Left ventricle myocardium inferior (tissue), 1 donor: ENCODE data around the gene BTF3L4. TPM values are rescaled to one million over a fixed set of nuclear protein-coding genes. Genes with fewer than 3 reads are reported as not detected.
"Not testable (repeated sequence)": the region's sequence is repeated elsewhere in the genome, so short reads cannot be mapped to it uniquely, and the experiment has no call there.

Experiments
- DNase-seq: peaks from one replicate; pipeline ENCODE4 v3.0.0-alpha.2; 2020
- H3K27ac ChIP-seq: fragments of 200-600 bp; replicated peaks from 2 replicates; pipeline ENCODE4 v1.8.0; 2021
- H3K27me3 ChIP-seq: fragments of 200-600 bp; 2 replicates; pipeline ENCODE4 v1.8.0; 2021; ENCODE audit warnings: low read depth
- H3K36me3 ChIP-seq: fragments of 200-600 bp; 2 replicates; pipeline ENCODE4 v1.8.0; 2021
- H3K4me1 ChIP-seq: fragments of 200-600 bp; 2 replicates; pipeline ENCODE4 v1.8.0; 2021
- H3K4me3 ChIP-seq: fragments of 200-600 bp; 2 replicates; pipeline ENCODE4 v1.8.0; 2021; ENCODE audit warnings: mild to moderate bottlenecking, moderate library complexity
- H3K9me3 ChIP-seq: fragments of 200-600 bp; replicated peaks from 2 replicates; pipeline ENCODE4 v1.8.0; 2021
- intact Hi-C: fragments of 100-400 bp; cut with micrococcal nuclease; formaldehyde crosslinking; loops from one replicate; pipeline ENCODE4 v1.11.0; 2022
- total RNA-seq: library from RNA; stranded (reverse); fragmentation: NEBNext Ultra II Directional; extraction: Animal tissue kit (Norgen Biotek cat#: 25700); gene quantifications from one replicate; pipeline ENCODE4 v1.2.1, GENCODE V29; 2021
- TF ChIP-seq, protein P1 (sequence below): fragments of 200-600 bp; IDR thresholded peaks from 2 replicates; pipeline ENCODE4 v1.8.0; 2021; ENCODE audit warnings: antibody characterized with exemption, mild to moderate bottlenecking, borderline replicate concordance
- donor health status: DM: no; HTN: yes; CAD: no; lungs with severe emphysema.

Gene BTF3L4
- total RNA-seq, 1 donor from 2014 or later: 25.9 TPM

DNA sequence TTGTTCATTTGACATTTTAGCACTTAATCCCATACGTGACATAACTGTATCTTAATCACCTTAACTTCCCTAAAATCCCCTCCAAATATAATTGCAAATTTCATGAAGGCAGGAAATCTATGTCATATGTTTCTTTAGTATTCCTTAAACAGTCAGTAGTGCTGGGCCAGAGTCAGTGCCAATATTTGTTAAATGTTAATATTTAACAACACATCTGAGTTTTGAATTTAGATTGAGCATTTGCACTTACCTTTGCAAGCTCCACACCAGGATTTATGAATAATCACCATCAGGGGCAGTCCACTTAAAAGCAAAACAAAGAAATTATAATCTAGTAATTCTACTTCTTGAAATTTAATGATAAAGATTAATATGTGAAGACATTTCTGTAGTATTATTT is 27.8 kb upstream of the BTF3L4 start:
- DNase-seq: no peak
- Histone ChIP-seq H3K9me3 (no peaks in the 10 kb centered on the region), H3K27me3 (no peaks in the 10 kb centered on the region), H3K4me1 (peaks cover 21% of the 10 kb centered on the region), H3K27ac (no peak overlapping the region), H3K36me3 (peaks cover 33% of the 10 kb centered on the region), H3K4me3 (no peak overlapping the region)
- TF ChIP-seq, protein P1, sequence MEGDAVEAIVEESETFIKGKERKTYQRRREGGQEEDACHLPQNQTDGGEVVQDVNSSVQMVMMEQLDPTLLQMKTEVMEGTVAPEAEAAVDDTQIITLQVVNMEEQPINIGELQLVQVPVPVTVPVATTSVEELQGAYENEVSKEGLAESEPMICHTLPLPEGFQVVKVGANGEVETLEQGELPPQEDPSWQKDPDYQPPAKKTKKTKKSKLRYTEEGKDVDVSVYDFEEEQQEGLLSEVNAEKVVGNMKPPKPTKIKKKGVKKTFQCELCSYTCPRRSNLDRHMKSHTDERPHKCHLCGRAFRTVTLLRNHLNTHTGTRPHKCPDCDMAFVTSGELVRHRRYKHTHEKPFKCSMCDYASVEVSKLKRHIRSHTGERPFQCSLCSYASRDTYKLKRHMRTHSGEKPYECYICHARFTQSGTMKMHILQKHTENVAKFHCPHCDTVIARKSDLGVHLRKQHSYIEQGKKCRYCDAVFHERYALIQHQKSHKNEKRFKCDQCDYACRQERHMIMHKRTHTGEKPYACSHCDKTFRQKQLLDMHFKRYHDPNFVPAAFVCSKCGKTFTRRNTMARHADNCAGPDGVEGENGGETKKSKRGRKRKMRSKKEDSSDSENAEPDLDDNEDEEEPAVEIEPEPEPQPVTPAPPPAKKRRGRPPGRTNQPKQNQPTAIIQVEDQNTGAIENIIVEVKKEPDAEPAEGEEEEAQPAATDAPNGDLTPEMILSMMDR: no peak
- intact Hi-C loops: no loop called here

DNA sequence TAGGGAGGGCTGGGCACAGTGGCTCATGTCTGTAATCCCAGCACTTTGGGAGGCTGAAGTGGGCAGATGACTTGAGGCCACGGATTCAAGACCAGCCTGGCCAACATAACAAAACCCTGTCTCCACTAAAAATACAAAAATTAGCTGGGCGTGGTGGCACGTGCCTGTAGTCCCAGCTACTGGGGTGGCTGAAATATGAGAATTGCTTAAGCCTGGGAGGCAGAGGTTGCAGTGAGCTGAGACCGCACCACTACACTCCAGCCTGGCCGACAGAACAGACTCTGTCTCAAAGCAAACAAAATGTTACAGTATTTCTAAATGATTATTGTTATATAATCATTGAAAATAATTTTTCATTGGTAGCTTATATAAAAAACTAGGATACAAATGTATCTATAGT is 27.3 kb upstream of the BTF3L4 start:
- intact Hi-C loops: not testable (repeated sequence)

DNA sequence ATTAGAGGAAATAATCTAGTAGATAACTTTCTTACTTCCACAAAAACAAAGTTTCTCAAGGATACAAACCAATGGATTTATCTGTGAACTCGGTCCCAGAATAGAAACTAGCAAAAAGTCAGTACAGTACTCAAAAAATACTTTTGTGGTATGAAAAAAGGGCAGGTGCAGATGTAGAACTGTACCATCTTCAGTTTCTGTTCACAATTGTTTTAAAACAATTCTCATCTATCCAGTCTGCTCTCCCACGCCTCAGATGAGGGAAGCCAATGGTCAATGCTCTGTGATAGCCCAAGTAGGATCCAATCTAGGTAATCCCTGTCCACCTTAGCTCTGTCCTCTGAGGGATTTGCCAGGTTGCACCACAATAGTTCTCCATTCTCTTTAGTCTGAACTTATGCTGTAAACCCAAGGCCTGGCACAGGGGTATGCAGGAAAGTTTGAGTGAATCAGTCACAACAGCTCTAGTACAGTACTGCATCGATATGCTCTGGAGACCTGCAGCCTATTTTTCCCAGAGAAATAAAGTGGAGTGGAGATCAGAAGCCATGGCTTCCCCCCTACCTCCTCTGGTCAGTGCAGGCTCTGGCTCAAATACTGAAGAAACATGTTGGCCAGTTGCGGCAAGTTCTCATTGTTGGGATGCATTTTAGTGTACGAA is 23.8 kb upstream of the BTF3L4 start:
- Histone ChIP-seq H3K4me1 (peaks cover 29% of the 10 kb centered on the region), H3K27me3 (no peaks in the 10 kb centered on the region), H3K9me3 (no peaks in the 10 kb centered on the region), H3K36me3 (peaks cover 10% of the 10 kb centered on the region), H3K4me3 (peak overlapping the region; percentile 96), H3K27ac (peak overlapping the region; percentile 92)
- DNase-seq: no peak
- intact Hi-C loops: no loop called here
- TF ChIP-seq, protein P1: no peak

More for the DNA sequence above, 27.3 kb upstream of the BTF3L4 start:
- H3K4me1 ChIP-seq: peaks cover 27% of the 10 kb centered on the region
- peaks cover 27% of the 10 kb centered on the region for H3K36me3 ChIP-seq
- H3K4me3 ChIP-seq, H3K9me3 ChIP-seq, H3K27me3 ChIP-seq, H3K27ac ChIP-seq, DNase-seq: not testable (repeated sequence)

DNA sequence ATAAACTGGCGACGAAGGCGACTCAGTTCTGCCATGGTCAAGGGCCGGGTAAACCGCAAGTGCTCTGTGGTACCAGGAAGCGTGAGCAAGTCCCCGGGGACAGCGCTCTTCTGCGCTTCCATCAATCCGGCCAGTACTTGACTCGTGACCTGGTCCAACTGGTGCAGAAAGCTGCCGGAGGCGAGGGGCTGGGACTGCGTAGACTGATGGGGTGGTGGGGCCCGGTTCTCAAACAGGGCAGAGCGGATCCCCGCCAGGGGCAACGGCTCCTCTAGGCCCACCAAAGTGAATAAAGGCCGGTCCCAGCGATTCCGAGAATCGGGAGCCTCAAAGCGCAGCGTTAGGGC is 23.3 kb upstream of the BTF3L4 start:
- intact Hi-C loops: no loop called here
- TF ChIP-seq, protein P1: no peak
- Histone ChIP-seq H3K9me3 (no peaks in the 10 kb centered on the region), H3K27ac (peak overlapping the region; percentile 92), H3K4me1 (peaks cover 29% of the 10 kb centered on the region), H3K27me3 (no peaks in the 10 kb centered on the region), H3K4me3 (peak overlapping the region; percentile 96), H3K36me3 (peaks cover 13% of the 10 kb centered on the region)
- DNase-seq: peak; percentile 18

DNA sequence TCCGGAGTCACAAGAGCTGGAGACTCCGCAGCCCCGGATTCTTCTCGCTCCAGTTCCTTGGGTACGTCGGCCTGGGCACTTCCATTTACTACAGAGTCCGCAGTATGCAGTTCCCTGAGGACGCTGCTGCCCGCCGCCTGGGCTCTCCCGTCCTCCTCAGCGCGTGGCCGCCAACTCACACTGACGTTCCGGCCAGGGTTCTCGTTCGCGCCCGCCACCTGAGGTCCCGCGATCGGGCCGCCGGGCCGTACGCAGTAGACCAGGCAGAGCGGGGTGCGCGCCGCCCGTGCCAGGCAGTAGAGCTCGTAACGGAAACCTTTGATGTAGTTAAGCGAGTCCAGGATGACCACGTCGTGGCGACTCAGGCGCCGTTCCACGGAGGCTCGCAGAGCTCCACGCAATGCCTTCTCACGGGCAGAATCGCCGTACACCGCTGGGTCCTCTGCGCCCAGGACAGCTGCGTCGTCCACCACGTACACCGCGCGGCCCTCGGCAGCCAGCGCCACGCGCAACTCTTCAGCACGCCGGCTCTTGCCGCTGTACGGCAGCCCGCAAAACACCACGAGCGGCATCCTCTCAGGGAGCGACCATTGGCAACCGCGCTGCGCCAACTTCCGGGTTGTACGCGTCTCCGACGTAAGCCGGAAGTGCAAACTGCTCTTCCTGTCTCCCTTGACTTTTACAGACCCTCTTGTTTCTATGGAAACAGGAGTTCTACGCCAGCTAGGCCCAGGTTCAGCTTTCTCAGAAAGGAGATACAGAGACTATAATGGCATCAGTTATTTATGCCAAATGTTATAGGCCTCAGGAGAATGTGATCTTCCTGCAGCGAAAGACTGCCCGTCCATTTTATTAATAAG is 22.7 kb upstream of the BTF3L4 start, which contains the start of gene KTI12:
Gene KTI12, minus strand, starts transcription at position 621 of the 860 bp plus-strand sequence. Its CDS starts 49 bp downstream, at position 572.
- H3K9me3 ChIP-seq: no peaks in the 10 kb centered on the region
- TF ChIP-seq, protein P1: no peak
- no peaks in the 10 kb centered on the region for H3K27me3 ChIP-seq
- H3K4me3 ChIP-seq: peak within 1 kb of the TSS; percentile 96
- H3K27ac ChIP-seq: peak within 1 kb of the TSS; percentile 92
- peaks cover 16% of the 10 kb centered on the region for H3K36me3 ChIP-seq
- intact Hi-C loops: no loop called here
- H3K4me1 ChIP-seq: peaks cover 29% of the 10 kb centered on the region
- peak; percentile 87 for DNase-seq

DNA sequence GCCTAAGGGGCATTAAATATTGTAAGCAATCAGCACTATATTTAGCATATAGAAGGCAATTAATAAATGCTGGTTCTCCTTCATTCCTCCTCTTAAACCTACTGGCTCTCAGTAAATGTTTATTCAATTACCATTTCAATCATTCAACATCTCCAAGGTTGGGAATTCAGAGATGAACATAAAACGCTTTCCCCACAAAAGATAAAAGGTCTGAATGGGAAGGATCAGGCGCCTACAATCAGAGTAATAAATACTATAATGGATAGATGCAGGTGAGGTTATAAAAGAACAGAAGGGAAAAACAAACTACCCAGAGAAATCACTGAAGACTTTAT is 22.1 kb upstream of the BTF3L4 start:
- Histone ChIP-seq H3K4me1 (peaks cover 29% of the 10 kb centered on the region), H3K27ac (peak overlapping the region; percentile 92), H3K9me3 (no peaks in the 10 kb centered on the region), H3K27me3 (no peaks in the 10 kb centered on the region), H3K4me3 (peak overlapping the region; percentile 96), H3K36me3 (peaks cover 20% of the 10 kb centered on the region)
- no peak for DNase-seq
- TF ChIP-seq, protein P1: no peak
- intact Hi-C loops: no loop called here
